Uterus (tissue), 4 donors: ENCODE measurements around the gene CAPN15. TPM values are rescaled to one million over a fixed set of nuclear protein-coding genes. Genes with fewer than 3 reads are reported as not detected.

Experiments used
- DNase-seq, 2 donors: peaks; one replicate each; pipeline ENCODE4 v3.0.0-alpha.2; 2019 to 2020
- H3K27ac ChIP-seq, 2 donors: fragments of 200-600 bp; sonication (generic); 1 replicate in 1 of 2; 2 replicates in 1 of 2; pipeline ENCODE4 v1.5.1; 2016 to 2018
- H3K27me3 ChIP-seq, 2 donors: fragments of 200-600 bp; sonication (generic); one replicate each; pipeline ENCODE4 v1.5.1; 2018 to 2019; ENCODE audit warnings: control low read depth in 1 of 2
- H3K36me3 ChIP-seq, 2 donors: fragments of 200-600 bp; sonication (generic); one replicate each; pipeline ENCODE4 v1.5.1; 2019; ENCODE audit warnings: control low read depth in 1 of 2
- H3K4me1 ChIP-seq, 2 donors: fragments of 200-600 bp; sonication (generic); one replicate each; pipeline ENCODE4 v1.5.1; 2018 to 2019; ENCODE audit warnings: control low read depth in 1 of 2
- H3K4me3 ChIP-seq, 2 donors: fragments of 200-600 bp; sonication (generic); 1 replicate in 1 of 2; 2 replicates in 1 of 2; pipeline ENCODE4 v1.5.1; 2018 to 2019; ENCODE audit warnings: mild to moderate bottlenecking in 1 of 2
- H3K9me3 ChIP-seq, 2 donors: fragments of 200-600 bp; sonication (generic); one replicate each; pipeline ENCODE4 v1.5.1; 2019; ENCODE audit warnings: control low read depth in 1 of 2
- CTCF ChIP-seq, 4 experiments: fragments of 200-600 bp in 2 of 4; fragments of 450-650 bp in 2 of 4; sonication (generic) in 2 of 4; IDR thresholded peaks; one replicate each; pipeline ENCODE4 v1.5.1; 2016 to 2019; ENCODE audit warnings: antibody characterized with exemption in 4 of 4, mild to moderate bottlenecking in 2 of 4, moderate library complexity in 1 of 4
- POLR2A ChIP-seq, 2 donors: fragments of 450-650 bp; IDR thresholded peaks; one replicate each; pipeline ENCODE4 v1.6.1; 2016; ENCODE audit warnings: antibody characterized with exemption in 2 of 2, mild to moderate bottlenecking in 1 of 2, moderate library complexity in 1 of 2
- intact Hi-C: fragments of 100-400 bp; cut with DNase I; formaldehyde crosslinking; loops from one replicate; pipeline ENCODE4 v1.15.1; 2023; ENCODE audit warnings: low total_unique reads
- total RNA-seq, 4 donors: library from RNA; depleted of rRNA in 3 of 4; stranded (reverse); fragments of >200 nt in 3 of 4; gene quantifications; one replicate each; pipeline versions ENCODE4 v1.1.0 to v1.2.4, GENCODE V29; 2014 to 2023
- donor health status: DM: yes; HTN: yes; CAD: no.

Gene CAPN15
- total RNA-seq, 4 donors from 2014 or later, result 7.9 to 37.3 (median 19.3) TPM

GRCh38 chr16:549544-550263, 22.2 kb downstream of the CAPN15 start:
- Histone ChIP-seq H3K9me3 (no peaks in the 10 kb centered on the region), H3K4me3 (no peak overlapping the region), H3K36me3 (no peaks in the 10 kb centered on the region), H3K27me3 (no peaks in the 10 kb centered on the region), H3K4me1 (no peaks in the 10 kb centered on the region), H3K27ac (no peak overlapping the region)
- TF ChIP-seq POLR2A (IDR thresholded peaks at IDR 0.05) (no peak), CTCF (IDR thresholded peaks at IDR 0.05) (no peak)
- no peak for DNase-seq
- intact Hi-C loops, result no loop called here

- H3K27ac ChIP-seq, result no peak overlapping the region
- DNase-seq, result no peak
- H3K36me3 ChIP-seq, result no peaks in the 10 kb centered on the region
- H3K27me3 ChIP-seq, result no peaks in the 10 kb centered on the region
- no peak overlapping the region for H3K4me3 ChIP-seq
- no peaks in the 10 kb centered on the region for H3K9me3 ChIP-seq
- no peak for TF ChIP-seq POLR2A (IDR thresholded peaks at IDR 0.05)
- no peak for TF ChIP-seq CTCF (IDR thresholded peaks at IDR 0.05)
- intact Hi-C loops, result no loop called here
- H3K4me1 ChIP-seq, result no peaks in the 10 kb centered on the region
Observed at GRCh38 chr16:551210-551609, 23.7 kb downstream of the CAPN15 start.

- Histone ChIP-seq H3K4me1 (no peaks in the 10 kb centered on the region), H3K4me3 (no peak overlapping the region), H3K36me3 (no peaks in the 10 kb centered on the region), H3K27me3 (no peaks in the 10 kb centered on the region), H3K9me3 (no peaks in the 10 kb centered on the region), H3K27ac (no peak overlapping the region)
- no peak for DNase-seq
- intact Hi-C loops, result no loop called here
- TF ChIP-seq POLR2A (IDR thresholded peaks at IDR 0.05) (no peak), CTCF (IDR thresholded peaks at IDR 0.05) (no peak)
Observed at GRCh38 chr16:552171-552570, 24.7 kb downstream of the CAPN15 start.

DNA sequence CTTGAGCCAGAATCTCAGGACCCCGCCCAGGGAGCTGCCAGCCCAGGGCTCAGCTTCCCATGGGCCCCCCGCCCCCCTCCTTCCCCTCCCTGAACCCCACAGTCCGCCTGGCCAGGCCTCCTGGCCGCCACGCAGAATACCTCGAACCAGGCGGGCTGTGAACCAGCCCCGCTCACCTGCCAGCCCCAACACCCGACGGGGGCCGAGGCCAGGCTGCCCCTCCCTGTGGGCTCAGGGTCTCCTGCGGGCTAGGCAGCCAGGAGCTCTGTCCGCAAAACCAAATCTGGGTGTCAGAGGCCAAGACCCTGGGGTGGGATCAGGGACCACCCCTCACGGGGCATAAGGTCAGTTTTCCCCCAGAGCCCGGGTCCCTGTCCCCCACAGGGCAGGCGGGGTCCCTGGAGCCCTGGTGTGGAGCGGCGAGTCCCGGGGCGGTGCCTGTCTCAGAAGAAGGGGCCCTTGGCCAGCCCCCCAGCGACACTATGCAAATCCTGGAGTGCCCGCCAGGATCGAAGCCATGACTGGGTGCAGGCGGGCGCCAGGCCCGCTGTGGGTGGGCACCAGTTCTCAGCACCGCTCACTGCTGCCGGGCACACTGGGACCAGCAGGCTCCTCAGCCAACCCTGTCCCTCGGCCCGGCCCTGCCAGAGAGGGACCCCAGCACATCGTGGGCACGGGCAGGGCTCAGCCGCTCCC, 26.2 kb downstream of the CAPN15 start:
- no peak for DNase-seq
- Histone ChIP-seq H3K27ac (no peak overlapping the region), H3K9me3 (no peaks in the 10 kb centered on the region), H3K4me3 (no peak overlapping the region), H3K27me3 (no peaks in the 10 kb centered on the region), H3K36me3 (no peaks in the 10 kb centered on the region), H3K4me1 (no peaks in the 10 kb centered on the region)
- intact Hi-C loops, result no loop called here
- TF ChIP-seq CTCF (IDR thresholded peaks at IDR 0.05), result no peak
- TF ChIP-seq POLR2A (IDR thresholded peaks at IDR 0.05), result no peak

DNA sequence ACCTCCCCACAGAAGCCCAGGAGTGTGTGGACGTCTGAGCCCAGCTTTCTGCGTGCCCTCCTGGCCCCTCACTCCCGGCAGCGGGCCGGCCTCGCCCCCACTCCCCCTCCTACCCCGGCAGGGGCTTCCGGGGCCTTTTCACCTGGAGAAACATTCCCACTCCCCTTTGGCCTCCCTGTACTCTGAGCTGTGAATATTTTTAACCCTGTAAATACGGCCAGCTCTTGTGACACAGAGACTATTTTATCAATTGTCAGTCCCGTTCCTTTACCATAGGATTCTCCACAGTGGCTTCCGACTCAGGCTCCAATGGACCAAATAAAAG, 26.7 kb downstream of the CAPN15 start:
- no peaks in the 10 kb centered on the region for H3K9me3 ChIP-seq
- no peaks in the 10 kb centered on the region for H3K27me3 ChIP-seq
- TF ChIP-seq POLR2A (IDR thresholded peaks at IDR 0.05) (no peak), CTCF (IDR thresholded peaks at IDR 0.05) (no peak)
- no peaks in the 10 kb centered on the region for H3K36me3 ChIP-seq
- H3K4me3 ChIP-seq, result no peak overlapping the region
- no peak for DNase-seq
- peaks cover 0 to under 1% of the 10 kb centered on the region in 2 donors for H3K4me1 ChIP-seq
- intact Hi-C loops, result no loop called here
- H3K27ac ChIP-seq, result no peak overlapping the region
